Thyroid gland (tissue), 4 donors: ENCODE measurements around the gene ATRIP.

Source experiments
- POLR2A ChIP-seq, 2 donors: fragments of 450-650 bp; IDR thresholded peaks; one replicate each; pipeline ENCODE4 v1.6.1; 2017; ENCODE audit warnings: antibody characterized with exemption in 2 of 2, mild to moderate bottlenecking in 2 of 2, moderate library complexity in 1 of 2
- TF ChIP-seq, protein P1 (sequence below), 6 experiments: fragments of 200-600 bp in 3 of 6; fragments of 450-650 bp in 3 of 6; sonication (generic) in 3 of 6; IDR thresholded peaks; one replicate each; pipeline ENCODE4 v1.5.1; 2016 to 2019; ENCODE audit warnings: antibody characterized with exemption in 6 of 6, mild to moderate bottlenecking in 2 of 6, inconsistent platforms in 1 of 6, moderate library complexity in 1 of 6

DNA sequence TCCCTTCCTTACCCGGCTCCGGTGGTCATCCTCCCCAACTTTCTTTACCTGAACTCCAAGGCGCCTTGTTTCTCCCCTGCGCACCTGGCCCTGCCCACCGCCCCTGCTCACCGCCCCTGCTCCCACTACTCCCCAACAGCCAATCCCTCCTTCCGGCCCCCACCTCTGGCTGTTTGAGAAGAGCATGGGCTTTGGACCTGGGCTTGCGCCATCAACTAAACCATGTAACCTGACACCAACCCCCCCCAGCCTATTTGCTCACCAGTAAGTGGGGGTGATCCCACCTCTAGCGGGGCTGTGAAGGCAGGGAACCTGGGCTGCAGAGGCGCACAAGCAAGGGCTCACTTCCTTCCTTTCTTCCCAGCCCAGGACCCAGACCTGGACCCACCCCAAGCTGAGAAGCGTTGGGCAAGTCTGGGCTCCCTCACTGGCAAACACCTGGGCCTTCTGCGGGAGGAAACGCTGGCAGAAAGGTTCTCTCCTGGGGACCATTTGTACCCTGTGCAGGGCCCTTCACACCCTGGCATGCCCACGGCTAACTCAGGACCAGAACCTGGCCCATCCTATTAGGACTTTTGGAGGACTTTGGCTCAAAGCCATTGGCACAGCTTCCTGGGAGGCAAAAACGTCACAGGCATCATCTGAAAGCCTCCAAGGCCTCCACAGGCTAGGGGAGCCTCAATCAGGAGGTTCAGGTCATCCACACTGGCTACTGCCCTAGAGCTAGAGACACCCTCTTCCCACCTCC, 16.4 kb upstream of the ATRIP start, which contains the start of gene PLXNB1:
- TF ChIP-seq, protein P1, sequence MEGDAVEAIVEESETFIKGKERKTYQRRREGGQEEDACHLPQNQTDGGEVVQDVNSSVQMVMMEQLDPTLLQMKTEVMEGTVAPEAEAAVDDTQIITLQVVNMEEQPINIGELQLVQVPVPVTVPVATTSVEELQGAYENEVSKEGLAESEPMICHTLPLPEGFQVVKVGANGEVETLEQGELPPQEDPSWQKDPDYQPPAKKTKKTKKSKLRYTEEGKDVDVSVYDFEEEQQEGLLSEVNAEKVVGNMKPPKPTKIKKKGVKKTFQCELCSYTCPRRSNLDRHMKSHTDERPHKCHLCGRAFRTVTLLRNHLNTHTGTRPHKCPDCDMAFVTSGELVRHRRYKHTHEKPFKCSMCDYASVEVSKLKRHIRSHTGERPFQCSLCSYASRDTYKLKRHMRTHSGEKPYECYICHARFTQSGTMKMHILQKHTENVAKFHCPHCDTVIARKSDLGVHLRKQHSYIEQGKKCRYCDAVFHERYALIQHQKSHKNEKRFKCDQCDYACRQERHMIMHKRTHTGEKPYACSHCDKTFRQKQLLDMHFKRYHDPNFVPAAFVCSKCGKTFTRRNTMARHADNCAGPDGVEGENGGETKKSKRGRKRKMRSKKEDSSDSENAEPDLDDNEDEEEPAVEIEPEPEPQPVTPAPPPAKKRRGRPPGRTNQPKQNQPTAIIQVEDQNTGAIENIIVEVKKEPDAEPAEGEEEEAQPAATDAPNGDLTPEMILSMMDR (IDR thresholded peaks at IDR 0.05) = no peak
- peak; percentile 15 to 82 for TF ChIP-seq POLR2A (IDR thresholded peaks at IDR 0.05)
